SK-N-SH treated with all-trans-retinoic acid at 6 μM for 48 hours (cell line): ENCODE data around the gene BRICD5.

Experiments
- ATAC-seq: fragments of 200-7000 bp; cut with Tn5 transposase; 3 replicates; pipeline ENCODE4 v1.9.1; 2020; ENCODE audit warnings: mild to moderate bottlenecking, moderate library complexity
- ARNTL ChIP-seq: fragments of 450-650 bp; formaldehyde crosslinking; IDR thresholded peaks from 2 replicates; pipeline ENCODE4 v1.5.0; 2020; ENCODE audit warnings: low read depth, mild to moderate bottlenecking, moderate library complexity, borderline replicate concordance
- BACH2 ChIP-seq: fragments of 250-450 bp; sonication (Bioruptor Pico); IDR thresholded peaks from 2 replicates; pipeline ENCODE4 v1.9.0; 2021; ENCODE audit warnings: mild to moderate bottlenecking, borderline replicate concordance
- CSDC2 ChIP-seq: fragments of 250-450 bp; sonication (Bioruptor Pico); IDR thresholded peaks from 2 replicates; pipeline ENCODE4 v1.5.0; 2020; ENCODE audit warnings: mild to moderate bottlenecking, moderate library complexity
- CSRNP3 ChIP-seq: fragments of 250-450 bp; sonication (Bioruptor Pico); IDR thresholded peaks from 2 replicates; pipeline ENCODE4 v1.5.1; 2021; ENCODE audit warnings: mild to moderate bottlenecking, moderate library complexity
- ESRRG ChIP-seq: fragments of 250-450 bp; sonication (Bioruptor Pico); IDR thresholded peaks from 2 replicates; pipeline ENCODE4 v1.6.1; 2021; ENCODE audit warnings: mild to moderate bottlenecking
- GLIS3 ChIP-seq: fragments of 250-450 bp; sonication (Bioruptor Pico); IDR thresholded peaks from 2 replicates; pipeline ENCODE4 v1.5.0; 2020; ENCODE audit warnings: mild to moderate bottlenecking, moderate library complexity
- ISL1 ChIP-seq: fragments of 250-450 bp; sonication (Bioruptor Pico); IDR thresholded peaks from 2 replicates; pipeline ENCODE4 v2.1.2; 2022; ENCODE audit warnings: mild to moderate bottlenecking, moderate library complexity
- OSR1 ChIP-seq: fragments of 250-450 bp; sonication (Bioruptor Pico); IDR thresholded peaks from 2 replicates; pipeline ENCODE4 v1.8.0; 2022; ENCODE audit warnings: moderate library complexity, mild to moderate bottlenecking, inconsistent platforms
- PATZ1 ChIP-seq: fragments of 250-450 bp; sonication (Bioruptor Pico); IDR thresholded peaks from 2 replicates; pipeline ENCODE4 v1.8.0; 2020; ENCODE audit warnings: mild to moderate bottlenecking, moderate library complexity, borderline replicate concordance
- POU6F1 ChIP-seq: fragments of 250-450 bp; sonication (Bioruptor Pico); IDR thresholded peaks from 2 replicates; pipeline ENCODE4 v1.8.0; 2021; ENCODE audit warnings: low read depth, mild to moderate bottlenecking, moderate library complexity, borderline replicate concordance
- PPARA ChIP-seq: fragments of 250-450 bp; sonication (Bioruptor Pico); IDR thresholded peaks from 2 replicates; pipeline ENCODE4 v1.5.0; 2020; ENCODE audit warnings: mild to moderate bottlenecking, borderline replicate concordance
- RARB ChIP-seq: fragments of 250-450 bp; sonication (Bioruptor Pico); IDR thresholded peaks from 2 replicates; pipeline ENCODE4 v1.8.0; 2021; ENCODE audit warnings: mild to moderate bottlenecking, moderate library complexity
- SNAI2 ChIP-seq: fragments of 250-450 bp; sonication (Bioruptor Pico); IDR thresholded peaks from 2 replicates; pipeline ENCODE4 v1.5.0; 2020; ENCODE audit warnings: mild to moderate bottlenecking, moderate library complexity
- TCF4 ChIP-seq: fragments of 250-450 bp; sonication (Bioruptor Pico); IDR thresholded peaks from 2 replicates; pipeline ENCODE4 v1.8.0; 2021; ENCODE audit warnings: mild to moderate bottlenecking, moderate library complexity, borderline replicate concordance
- TOX ChIP-seq: fragments of 250-450 bp; sonication (Bioruptor Pico); IDR thresholded peaks from 2 replicates; pipeline ENCODE4 v1.8.0; 2021; ENCODE audit warnings: mild to moderate bottlenecking, moderate library complexity, borderline replicate concordance
- ZFP3 ChIP-seq: fragments of 250-450 bp; sonication (Bioruptor Pico); IDR thresholded peaks from 2 replicates; pipeline ENCODE4 v1.5.0; 2020; ENCODE audit warnings: mild to moderate bottlenecking, moderate library complexity
- ZFP30 ChIP-seq: fragments of 450-650 bp; formaldehyde crosslinking; IDR thresholded peaks from 2 replicates; pipeline ENCODE4 v1.5.0; 2022; ENCODE audit warnings: mild to moderate bottlenecking, moderate library complexity
- ZNF565 ChIP-seq: fragments of 450-650 bp; formaldehyde crosslinking; conservative IDR thresholded peaks from 2 replicates; pipeline ENCODE4 v1.5.0; 2020; ENCODE audit warnings: low read depth, mild to moderate bottlenecking, moderate library complexity
- ZNF70 ChIP-seq: fragments of 450-650 bp; formaldehyde crosslinking; IDR thresholded peaks from 2 replicates; pipeline ENCODE4 v1.5.0; 2020; ENCODE audit warnings: mild to moderate bottlenecking, moderate library complexity
- ZNF8 ChIP-seq: fragments of 450-650 bp; formaldehyde crosslinking; IDR thresholded peaks from 2 replicates; pipeline ENCODE4 v1.5.0; 2020; ENCODE audit warnings: mild to moderate bottlenecking, moderate library complexity

The BRICD5 gene

GRCh38 chr16:2194166-2194834 lies 16.4 kb downstream of the BRICD5 start:
- TF ChIP-seq BACH2 (CRISPR knock-in tag), result no peak
- TF ChIP-seq ESRRG, result no peak
- TF ChIP-seq CSRNP3 (CRISPR knock-in tag), result no peak
- no peak for TF ChIP-seq ZNF565 (CRISPR knock-in tag)
- TF ChIP-seq ARNTL, result no peak
- TF ChIP-seq ZNF70 (CRISPR knock-in tag), result no peak
- no peak for TF ChIP-seq RARB (CRISPR knock-in tag)
- no peak for TF ChIP-seq ZNF8
- no peak for TF ChIP-seq ZFP3 (CRISPR knock-in tag)
- no peak for TF ChIP-seq CSDC2 (CRISPR knock-in tag)
- TF ChIP-seq ZFP30 (CRISPR knock-in tag), result no peak
- TF ChIP-seq OSR1 (CRISPR knock-in tag), result no peak
- TF ChIP-seq TOX (CRISPR knock-in tag), result no peak
- no peak for TF ChIP-seq PATZ1 (CRISPR knock-in tag)
- TF ChIP-seq GLIS3 (CRISPR knock-in tag), result no peak
- TF ChIP-seq SNAI2 (CRISPR knock-in tag), result no peak
- TF ChIP-seq PPARA (CRISPR knock-in tag), result no peak
- TF ChIP-seq ISL1 (CRISPR knock-in tag), result no peak
- peak; percentile 12 for ATAC-seq

GRCh38 chr16:2191446-2191706 lies 19.3 kb downstream of the BRICD5 start:
- no peak for ATAC-seq
- TF ChIP-seq OSR1 (CRISPR knock-in tag) (no peak), SNAI2 (CRISPR knock-in tag) (no peak), BACH2 (CRISPR knock-in tag) (no peak), CSRNP3 (CRISPR knock-in tag) (no peak), GLIS3 (CRISPR knock-in tag) (no peak), ZFP30 (CRISPR knock-in tag) (no peak), PATZ1 (CRISPR knock-in tag) (no peak), ZNF565 (CRISPR knock-in tag) (no peak), RARB (CRISPR knock-in tag) (no peak), POU6F1 (CRISPR knock-in tag) (no peak), TOX (CRISPR knock-in tag) (no peak)
- TF ChIP-seq, all 23 proteins: peak for 0

- ATAC-seq, result no peak
- TF ChIP-seq RARB (CRISPR knock-in tag), result no peak
- no peak for TF ChIP-seq ZFP3 (CRISPR knock-in tag)
- TF ChIP-seq ZNF565 (CRISPR knock-in tag), result no peak
- no peak for TF ChIP-seq OSR1 (CRISPR knock-in tag)
- TF ChIP-seq PPARA (CRISPR knock-in tag), result no peak
- no peak for TF ChIP-seq POU6F1 (CRISPR knock-in tag)
- TF ChIP-seq TCF4 (CRISPR knock-in tag), result no peak
- TF ChIP-seq ISL1 (CRISPR knock-in tag), result no peak
- no peak for TF ChIP-seq SNAI2 (CRISPR knock-in tag)
- TF ChIP-seq GLIS3 (CRISPR knock-in tag), result no peak
- TF ChIP-seq ZNF8, result no peak
- TF ChIP-seq ZNF70 (CRISPR knock-in tag), result no peak
- TF ChIP-seq BACH2 (CRISPR knock-in tag), result no peak
Measured at GRCh38 chr16:2190659-2191445, 19.8 kb downstream of the BRICD5 start.
